ENCODE data around the gene EXO1.
"Not testable (repeated sequence)": the region's sequence is repeated elsewhere in the genome, so short reads cannot be mapped to it uniquely, and the experiment has no call there.

Gene EXO1

GRCh38 chr1:241823925-241824324 lies 24.1 kb upstream of the EXO1 start:
- Mint-ChIP-seq H3K27ac (no peak overlapping the region), H3K27me3 (no peaks in the 10 kb centered on the region), H3K36me3 (ENCODE audit: low read depth) (no peaks in the 10 kb centered on the region), H3K4me3 (no peak overlapping the region), H3K9me3 (no peaks in the 10 kb centered on the region), H3K4me1 (no peaks in the 10 kb centered on the region)
- DNase-seq (no peak), ATAC-seq (no peak)

GRCh38 chr1:241825581-241825980 lies 22.4 kb upstream of the EXO1 start:
- Mint-ChIP-seq H3K27me3 (no peaks in the 10 kb centered on the region), H3K27ac (no peak overlapping the region), H3K9me3 (no peaks in the 10 kb centered on the region), H3K4me3 (no peak overlapping the region), H3K4me1 (no peaks in the 10 kb centered on the region), H3K36me3 (ENCODE audit: low read depth) (no peaks in the 10 kb centered on the region)
- DNase-seq (no peak), ATAC-seq (no peak)

- not testable (repeated sequence) for H3K36me3 Mint-ChIP-seq (ENCODE audit: low read depth); H3K27ac Mint-ChIP-seq; H3K4me3 Mint-ChIP-seq; DNase-seq; ATAC-seq; H3K9me3 Mint-ChIP-seq; H3K4me1 Mint-ChIP-seq; H3K27me3 Mint-ChIP-seq
Observed at GRCh38 chr1:241826613-241827012, 21.4 kb upstream of the EXO1 start.

- DNase-seq, result no peak
- Mint-ChIP-seq H3K27me3 (no peaks in the 10 kb centered on the region), H3K4me1 (no peaks in the 10 kb centered on the region), H3K27ac (no peak overlapping the region), H3K9me3 (no peaks in the 10 kb centered on the region), H3K36me3 (ENCODE audit: low read depth) (no peaks in the 10 kb centered on the region), H3K4me3 (no peak overlapping the region)
- no peak for ATAC-seq
Observed at GRCh38 chr1:241827264-241827663, 20.7 kb upstream of the EXO1 start.

- no peaks in the 10 kb centered on the region for H3K27me3 Mint-ChIP-seq
- no peak for ATAC-seq
Observed at GRCh38 chr1:241828463-241829021, 19.5 kb upstream of the EXO1 start.

GRCh38 chr1:241829468-241829867 lies 18.5 kb upstream of the EXO1 start:
- Mint-ChIP-seq H3K4me3 (no peak overlapping the region), H3K27ac (no peak overlapping the region), H3K27me3 (no peaks in the 10 kb centered on the region), H3K36me3 (ENCODE audit: low read depth) (no peaks in the 10 kb centered on the region), H3K9me3 (no peaks in the 10 kb centered on the region), H3K4me1 (no peaks in the 10 kb centered on the region)
- no peak for ATAC-seq
- no peak for DNase-seq

More at GRCh38 chr1:241828463-241829021, 19.5 kb upstream of the EXO1 start:
- no peak overlapping the region for H3K4me3 Mint-ChIP-seq
- no peaks in the 10 kb centered on the region for H3K36me3 Mint-ChIP-seq (ENCODE audit: low read depth)
- no peaks in the 10 kb centered on the region for H3K4me1 Mint-ChIP-seq
- DNase-seq, result no peak
- H3K9me3 Mint-ChIP-seq, result no peaks in the 10 kb centered on the region
- H3K27ac Mint-ChIP-seq, result no peak overlapping the region

- H3K4me3 Mint-ChIP-seq, result no peak overlapping the region
- peaks cover 9% of the 10 kb centered on the region for H3K4me1 Mint-ChIP-seq
- no peaks in the 10 kb centered on the region for H3K36me3 Mint-ChIP-seq (ENCODE audit: low read depth)
- H3K27ac Mint-ChIP-seq, result no peak overlapping the region
- DNase-seq (no peak), ATAC-seq (no peak)
- no peaks in the 10 kb centered on the region for H3K9me3 Mint-ChIP-seq
- H3K27me3 Mint-ChIP-seq, result peaks cover 4% of the 10 kb centered on the region
Observed at GRCh38 chr1:241834733-241835377, 13.1 kb upstream of the EXO1 start.

- no peak for ATAC-seq
- no peak overlapping the region for H3K4me3 Mint-ChIP-seq
- H3K27me3 Mint-ChIP-seq, result peaks cover 4% of the 10 kb centered on the region
- no peaks in the 10 kb centered on the region for H3K9me3 Mint-ChIP-seq
- H3K36me3 Mint-ChIP-seq (ENCODE audit: low read depth), result no peaks in the 10 kb centered on the region
- peaks cover 9% of the 10 kb centered on the region for H3K4me1 Mint-ChIP-seq
- H3K27ac Mint-ChIP-seq, result no peak overlapping the region
- no peak for DNase-seq
Observed at GRCh38 chr1:241836941-241837340, 11.1 kb upstream of the EXO1 start.

GRCh38 chr1:241837416-241837815 lies 10.6 kb upstream of the EXO1 start:
- DNase-seq, result no peak
- Mint-ChIP-seq H3K9me3 (no peaks in the 10 kb centered on the region), H3K27ac (no peak overlapping the region), H3K4me1 (peaks cover 9% of the 10 kb centered on the region), H3K4me3 (no peak overlapping the region), H3K27me3 (peaks cover 4% of the 10 kb centered on the region), H3K36me3 (ENCODE audit: low read depth) (no peaks in the 10 kb centered on the region)
- ATAC-seq, result no peak

GRCh38 chr1:241837901-241838300 lies 10.1 kb upstream of the EXO1 start:
- DNase-seq (no peak), ATAC-seq (no peak)
- Mint-ChIP-seq H3K9me3 (no peaks in the 10 kb centered on the region), H3K27ac (no peak overlapping the region), H3K36me3 (ENCODE audit: low read depth) (no peaks in the 10 kb centered on the region), H3K4me3 (no peak overlapping the region), H3K27me3 (peaks cover 4% of the 10 kb centered on the region), H3K4me1 (peaks cover 9% of the 10 kb centered on the region)

- Mint-ChIP-seq H3K27ac (no peak overlapping the region), H3K36me3 (ENCODE audit: low read depth) (no peaks in the 10 kb centered on the region), H3K4me3 (no peak overlapping the region), H3K9me3 (no peaks in the 10 kb centered on the region), H3K4me1 (peaks cover 9% of the 10 kb centered on the region), H3K27me3 (peaks cover 4% of the 10 kb centered on the region)
- no peak for ATAC-seq
- DNase-seq, result no peak
Observed at GRCh38 chr1:241838897-241839296, 9.1 kb upstream of the EXO1 start.

GRCh38 chr1:241839369-241839979 lies 8.5 kb upstream of the EXO1 start:
- ATAC-seq, result peak; percentile 10
- no peak overlapping the region for H3K27ac Mint-ChIP-seq
- no peaks in the 10 kb centered on the region for H3K9me3 Mint-ChIP-seq
- DNase-seq, result no peak
- no peaks in the 10 kb centered on the region for H3K36me3 Mint-ChIP-seq (ENCODE audit: low read depth)
- H3K4me1 Mint-ChIP-seq, result peaks cover 9% of the 10 kb centered on the region
- peaks cover 4% of the 10 kb centered on the region for H3K27me3 Mint-ChIP-seq
- no peak overlapping the region for H3K4me3 Mint-ChIP-seq

- H3K9me3 Mint-ChIP-seq, result no peaks in the 10 kb centered on the region
- no peak for DNase-seq
- H3K27me3 Mint-ChIP-seq, result peaks cover 4% of the 10 kb centered on the region
- peaks cover 11% of the 10 kb centered on the region for H3K4me1 Mint-ChIP-seq
- no peak overlapping the region for H3K27ac Mint-ChIP-seq
- H3K36me3 Mint-ChIP-seq (ENCODE audit: low read depth), result no peaks in the 10 kb centered on the region
- H3K4me3 Mint-ChIP-seq, result no peak overlapping the region
- no peak for ATAC-seq
Observed at GRCh38 chr1:241840164-241840563, 7.8 kb upstream of the EXO1 start.

GRCh38 chr1:241841691-241842090 lies 6.3 kb upstream of the EXO1 start:
- ATAC-seq, result no peak
- H3K4me3 Mint-ChIP-seq, result no peak overlapping the region
- no peak for DNase-seq
- H3K4me1 Mint-ChIP-seq, result peaks cover 11% of the 10 kb centered on the region
- H3K27ac Mint-ChIP-seq, result no peak overlapping the region
- no peaks in the 10 kb centered on the region for H3K9me3 Mint-ChIP-seq
- no peaks in the 10 kb centered on the region for H3K27me3 Mint-ChIP-seq
- no peaks in the 10 kb centered on the region for H3K36me3 Mint-ChIP-seq (ENCODE audit: low read depth)

GRCh38 chr1:241842565-241842964 lies 5.4 kb upstream of the EXO1 start:
- H3K4me3 Mint-ChIP-seq, result no peak overlapping the region
- H3K4me1 Mint-ChIP-seq, result peaks cover 20% of the 10 kb centered on the region
- no peak overlapping the region for H3K27ac Mint-ChIP-seq
- ATAC-seq (no peak), DNase-seq (no peak)
- H3K9me3 Mint-ChIP-seq, result no peaks in the 10 kb centered on the region
- H3K27me3 Mint-ChIP-seq, result no peaks in the 10 kb centered on the region
- no peaks in the 10 kb centered on the region for H3K36me3 Mint-ChIP-seq (ENCODE audit: low read depth)

Measured in activated naive CD8-positive, alpha-beta T cell treated with anti-CD3 and anti-CD28 coated beads, Interleukin-2, amount 50 U/mL, for 24 hours (primary cell).